Right atrium auricular region (tissue), 2 donors: Measurements from ENCODE around the gene RBM27. TPM values are rescaled to one million over a fixed set of nuclear protein-coding genes. Genes with fewer than 3 reads are reported as not detected.
A peak's percentile ranks its signal among the peaks of the same experiment; 100 is the strongest.

ENCODE experiments used
- DNase-seq: peaks from one replicate; pipeline ENCODE4 v3.0.0-alpha.2; 2019; ENCODE audit warnings: low spot score
- H3K27ac ChIP-seq, 2 donors: fragments of 200-600 bp; sonication (generic); 1 replicate in 1 of 2; 2 replicates in 1 of 2; pipeline ENCODE4 v1.5.1; 2016 to 2019
- H3K27me3 ChIP-seq, 2 donors: fragments of 200-600 bp; sonication (generic); one replicate each; pipeline versions ENCODE4 v1.5.1 to v1.6.0; 2017 to 2019
- H3K36me3 ChIP-seq: fragments of 200-600 bp; sonication (generic); one replicate; pipeline ENCODE4 v1.5.1; 2016
- H3K4me1 ChIP-seq, 2 donors: fragments of 200-600 bp; sonication (generic); one replicate each; pipeline versions ENCODE4 v1.5.1 to v1.6.0; 2017 to 2019
- H3K4me3 ChIP-seq, 2 donors: fragments of 200-600 bp; sonication (generic); 1 replicate in 1 of 2; 2 replicates in 1 of 2; pipeline ENCODE4 v1.5.1; 2017 to 2019; ENCODE audit warnings: mild to moderate bottlenecking in 1 of 2, moderate library complexity in 1 of 2
- H3K9me3 ChIP-seq, 2 donors: fragments of 200-600 bp; sonication (generic); one replicate each; pipeline ENCODE4 v1.5.1; 2019
- total RNA-seq, 2 donors: library from RNA; depleted of rRNA; stranded (reverse); fragments of >200 nt; gene quantifications; one replicate each; pipeline ENCODE4 v1.1.0, GENCODE V29; 2016
- TF ChIP-seq, protein P1 (sequence below), 2 donors: fragments of 200-600 bp; sonication (generic); IDR thresholded peaks; one replicate each; pipeline ENCODE4 v1.5.1; 2019; ENCODE audit warnings: antibody characterized with exemption in 2 of 2

RBM27 gene, protein sequence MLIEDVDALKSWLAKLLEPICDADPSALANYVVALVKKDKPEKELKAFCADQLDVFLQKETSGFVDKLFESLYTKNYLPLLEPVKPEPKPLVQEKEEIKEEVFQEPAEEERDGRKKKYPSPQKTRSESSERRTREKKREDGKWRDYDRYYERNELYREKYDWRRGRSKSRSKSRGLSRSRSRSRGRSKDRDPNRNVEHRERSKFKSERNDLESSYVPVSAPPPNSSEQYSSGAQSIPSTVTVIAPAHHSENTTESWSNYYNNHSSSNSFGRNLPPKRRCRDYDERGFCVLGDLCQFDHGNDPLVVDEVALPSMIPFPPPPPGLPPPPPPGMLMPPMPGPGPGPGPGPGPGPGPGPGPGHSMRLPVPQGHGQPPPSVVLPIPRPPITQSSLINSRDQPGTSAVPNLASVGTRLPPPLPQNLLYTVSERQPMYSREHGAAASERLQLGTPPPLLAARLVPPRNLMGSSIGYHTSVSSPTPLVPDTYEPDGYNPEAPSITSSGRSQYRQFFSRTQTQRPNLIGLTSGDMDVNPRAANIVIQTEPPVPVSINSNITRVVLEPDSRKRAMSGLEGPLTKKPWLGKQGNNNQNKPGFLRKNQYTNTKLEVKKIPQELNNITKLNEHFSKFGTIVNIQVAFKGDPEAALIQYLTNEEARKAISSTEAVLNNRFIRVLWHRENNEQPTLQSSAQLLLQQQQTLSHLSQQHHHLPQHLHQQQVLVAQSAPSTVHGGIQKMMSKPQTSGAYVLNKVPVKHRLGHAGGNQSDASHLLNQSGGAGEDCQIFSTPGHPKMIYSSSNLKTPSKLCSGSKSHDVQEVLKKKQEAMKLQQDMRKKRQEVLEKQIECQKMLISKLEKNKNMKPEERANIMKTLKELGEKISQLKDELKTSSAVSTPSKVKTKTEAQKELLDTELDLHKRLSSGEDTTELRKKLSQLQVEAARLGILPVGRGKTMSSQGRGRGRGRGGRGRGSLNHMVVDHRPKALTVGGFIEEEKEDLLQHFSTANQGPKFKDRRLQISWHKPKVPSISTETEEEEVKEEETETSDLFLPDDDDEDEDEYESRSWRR
- total RNA-seq: 10 to 100 TPM; 14.8 to 16.4 TPM

DNA sequence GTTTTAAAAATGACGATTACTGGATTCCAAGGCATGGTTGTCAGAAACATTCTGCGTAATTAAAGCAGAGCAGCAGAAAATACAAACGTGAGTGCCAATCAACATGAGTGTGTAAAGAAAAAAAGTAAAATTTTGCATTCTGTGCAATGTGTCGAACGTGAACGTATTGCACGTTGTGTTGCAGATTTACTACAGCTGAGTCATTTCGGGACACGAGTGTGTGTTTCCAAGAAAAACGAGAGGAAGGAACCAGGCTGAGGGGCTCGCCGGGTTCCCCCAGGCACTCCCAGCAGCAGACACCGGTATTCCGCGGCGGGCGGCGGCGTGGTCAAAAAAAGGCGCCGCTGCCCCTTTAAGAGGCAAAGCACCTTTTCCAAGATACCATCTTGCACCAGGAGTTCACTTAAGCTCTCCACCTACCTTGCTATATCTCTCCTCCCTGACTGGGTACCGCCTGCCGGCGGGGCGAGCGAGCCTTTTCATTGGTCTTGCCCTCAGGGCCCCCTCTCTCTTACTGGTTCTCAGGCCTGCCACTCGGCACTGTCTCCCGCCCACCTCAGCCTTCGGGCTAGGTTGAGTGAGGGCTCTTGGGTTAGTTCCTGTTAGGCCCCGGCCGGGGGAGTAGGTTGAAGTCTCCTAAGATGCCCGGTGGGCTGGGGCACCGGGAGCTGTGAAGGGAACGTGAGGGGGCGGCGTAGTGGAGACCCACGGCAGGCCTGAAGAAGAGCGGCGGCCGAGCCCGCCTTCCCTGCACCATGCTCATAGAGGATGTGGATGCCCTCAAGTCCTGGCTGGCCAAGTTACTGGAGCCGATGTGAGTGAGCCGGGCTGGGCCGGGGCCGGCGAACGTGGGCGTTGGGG lies at the start of gene RBM27:
RBM27 (plus strand) TSS at position 595 of the 861 bp plus-strand sequence; CDS start at position 756, 161 bp downstream.
- H3K4me1 ChIP-seq: peaks cover 0 to 32% of the 10 kb centered on the region in 2 donors
- no peaks in the 10 kb centered on the region for H3K27me3 ChIP-seq
- H3K9me3 ChIP-seq: no peaks in the 10 kb centered on the region
- peak within 1 kb of the TSS; percentile 92 to 97 for H3K4me3 ChIP-seq
- TF ChIP-seq, protein P1, sequence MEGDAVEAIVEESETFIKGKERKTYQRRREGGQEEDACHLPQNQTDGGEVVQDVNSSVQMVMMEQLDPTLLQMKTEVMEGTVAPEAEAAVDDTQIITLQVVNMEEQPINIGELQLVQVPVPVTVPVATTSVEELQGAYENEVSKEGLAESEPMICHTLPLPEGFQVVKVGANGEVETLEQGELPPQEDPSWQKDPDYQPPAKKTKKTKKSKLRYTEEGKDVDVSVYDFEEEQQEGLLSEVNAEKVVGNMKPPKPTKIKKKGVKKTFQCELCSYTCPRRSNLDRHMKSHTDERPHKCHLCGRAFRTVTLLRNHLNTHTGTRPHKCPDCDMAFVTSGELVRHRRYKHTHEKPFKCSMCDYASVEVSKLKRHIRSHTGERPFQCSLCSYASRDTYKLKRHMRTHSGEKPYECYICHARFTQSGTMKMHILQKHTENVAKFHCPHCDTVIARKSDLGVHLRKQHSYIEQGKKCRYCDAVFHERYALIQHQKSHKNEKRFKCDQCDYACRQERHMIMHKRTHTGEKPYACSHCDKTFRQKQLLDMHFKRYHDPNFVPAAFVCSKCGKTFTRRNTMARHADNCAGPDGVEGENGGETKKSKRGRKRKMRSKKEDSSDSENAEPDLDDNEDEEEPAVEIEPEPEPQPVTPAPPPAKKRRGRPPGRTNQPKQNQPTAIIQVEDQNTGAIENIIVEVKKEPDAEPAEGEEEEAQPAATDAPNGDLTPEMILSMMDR (IDR thresholded peaks at IDR 0.05): no peak
- no peaks in the 10 kb centered on the region for H3K36me3 ChIP-seq
- peak; percentile 98 for DNase-seq
- H3K27ac ChIP-seq: peak within 1 kb of the TSS; percentile 87 to 93

DNA sequence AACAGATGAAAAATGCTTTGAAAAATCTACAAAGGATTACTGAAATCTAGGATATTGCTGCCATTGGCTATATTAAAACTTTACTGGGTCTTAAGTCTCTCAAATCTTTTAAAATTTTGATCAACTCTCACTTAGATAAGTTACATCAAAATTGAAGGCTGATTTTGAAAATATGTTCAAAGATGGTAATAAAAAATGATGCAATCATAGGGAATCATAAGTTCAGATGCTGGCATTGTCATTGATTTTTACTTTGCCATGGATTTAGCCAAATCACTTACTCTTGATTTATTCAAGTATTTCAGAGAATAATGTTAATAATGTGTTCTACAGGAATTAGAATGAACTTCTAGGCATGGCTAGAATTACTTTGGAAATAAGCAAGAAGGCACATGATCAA lies 45.1 kb upstream of the RBM27 start:
- Histone ChIP-seq H3K4me1 (no peaks in the 10 kb centered on the region), H3K9me3 (no peaks in the 10 kb centered on the region), H3K36me3 (peaks cover 93% of the 10 kb centered on the region), H3K27ac (no peak overlapping the region), H3K27me3 (no peaks in the 10 kb centered on the region), H3K4me3 (no peak overlapping the region)
- DNase-seq: no peak
- TF ChIP-seq, protein P1 (IDR thresholded peaks at IDR 0.05): no peak

DNA sequence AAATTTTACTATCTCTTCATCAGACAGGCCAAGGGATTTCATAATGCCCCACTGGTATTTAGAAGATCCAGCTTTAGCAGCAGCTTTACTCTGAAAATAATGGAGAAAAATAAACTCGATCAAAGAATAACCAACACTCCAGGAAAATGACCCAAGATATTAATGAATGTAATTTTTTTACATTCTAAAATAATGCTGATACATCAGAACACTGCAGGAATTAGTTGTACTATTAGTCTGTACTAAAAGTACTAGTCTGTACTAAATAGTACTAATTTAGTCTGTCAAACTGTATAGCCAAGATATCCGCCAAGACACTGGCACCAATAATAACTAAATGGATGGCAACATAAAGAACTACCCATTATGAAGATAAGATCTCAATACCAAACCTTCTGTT lies 39.0 kb upstream of the RBM27 start:
- no peak for DNase-seq
- Histone ChIP-seq H3K9me3 (no peaks in the 10 kb centered on the region), H3K36me3 (peaks cover 79% of the 10 kb centered on the region), H3K27me3 (no peaks in the 10 kb centered on the region), H3K4me3 (no peak overlapping the region), H3K4me1 (no peaks in the 10 kb centered on the region), H3K27ac (no peak overlapping the region)
- TF ChIP-seq, protein P1 (IDR thresholded peaks at IDR 0.05): no peak

DNA sequence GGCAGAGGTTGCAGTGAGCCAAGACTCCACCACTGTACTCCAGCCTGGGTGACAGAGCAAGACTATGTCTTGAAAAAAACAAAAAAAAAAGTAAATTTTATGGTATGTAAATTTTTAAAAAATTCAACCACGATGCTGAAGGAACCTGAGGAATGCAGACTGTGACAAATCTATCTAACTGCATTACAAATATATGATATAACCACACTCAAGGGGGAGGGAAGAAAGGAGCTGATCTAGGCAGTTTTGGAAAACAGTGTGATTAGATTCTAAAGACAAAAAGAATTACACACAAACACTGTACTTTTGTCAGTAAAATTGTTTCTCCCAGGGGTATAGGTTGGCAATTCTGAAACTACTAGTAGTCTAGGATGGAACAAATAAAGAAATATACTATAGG lies 37.9 kb upstream of the RBM27 start:
- Histone ChIP-seq H3K4me1 (no peaks in the 10 kb centered on the region), H3K4me3 (no peak overlapping the region), H3K27me3 (no peaks in the 10 kb centered on the region), H3K9me3 (no peaks in the 10 kb centered on the region), H3K36me3 (peaks cover 79% of the 10 kb centered on the region), H3K27ac (no peak overlapping the region)
- TF ChIP-seq, protein P1 (IDR thresholded peaks at IDR 0.05): no peak
- DNase-seq: no peak

DNA sequence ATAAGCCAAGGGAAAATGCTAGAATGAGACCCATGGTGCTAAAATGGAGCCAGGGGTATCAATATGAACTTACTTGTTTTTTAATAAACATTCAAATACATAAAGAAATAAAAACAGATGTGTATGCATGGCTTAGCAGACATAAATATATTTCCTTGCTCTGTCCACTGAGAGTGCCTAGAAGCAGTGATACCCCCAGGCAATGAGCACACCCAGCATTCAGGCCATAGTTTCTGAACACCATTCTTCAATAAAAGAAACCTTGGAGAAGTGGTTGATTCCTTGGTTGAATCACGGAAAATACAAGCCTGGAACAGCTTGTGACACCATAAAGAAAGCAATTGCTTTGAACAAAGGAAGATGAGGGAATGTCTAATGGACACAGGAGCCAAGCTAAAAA lies 37.5 kb upstream of the RBM27 start:
- Histone ChIP-seq H3K27me3 (no peaks in the 10 kb centered on the region), H3K4me1 (no peaks in the 10 kb centered on the region), H3K27ac (no peak overlapping the region), H3K9me3 (no peaks in the 10 kb centered on the region), H3K4me3 (no peak overlapping the region), H3K36me3 (peaks cover 79% of the 10 kb centered on the region)
- DNase-seq: no peak
- TF ChIP-seq, protein P1 (IDR thresholded peaks at IDR 0.05): no peak
